ENCODE measurements around the gene RSRC1. TPM values are rescaled to one million over a fixed set of nuclear protein-coding genes. Genes with fewer than 3 reads are reported as not detected.
"Not testable (repeated sequence)": the region's sequence is repeated elsewhere in the genome, so short reads cannot be mapped to it uniquely, and the experiment has no call there.

RSRC1 gene
- total RNA-seq, 1 donor from 2014 or later, result 47.6 TPM

DNA sequence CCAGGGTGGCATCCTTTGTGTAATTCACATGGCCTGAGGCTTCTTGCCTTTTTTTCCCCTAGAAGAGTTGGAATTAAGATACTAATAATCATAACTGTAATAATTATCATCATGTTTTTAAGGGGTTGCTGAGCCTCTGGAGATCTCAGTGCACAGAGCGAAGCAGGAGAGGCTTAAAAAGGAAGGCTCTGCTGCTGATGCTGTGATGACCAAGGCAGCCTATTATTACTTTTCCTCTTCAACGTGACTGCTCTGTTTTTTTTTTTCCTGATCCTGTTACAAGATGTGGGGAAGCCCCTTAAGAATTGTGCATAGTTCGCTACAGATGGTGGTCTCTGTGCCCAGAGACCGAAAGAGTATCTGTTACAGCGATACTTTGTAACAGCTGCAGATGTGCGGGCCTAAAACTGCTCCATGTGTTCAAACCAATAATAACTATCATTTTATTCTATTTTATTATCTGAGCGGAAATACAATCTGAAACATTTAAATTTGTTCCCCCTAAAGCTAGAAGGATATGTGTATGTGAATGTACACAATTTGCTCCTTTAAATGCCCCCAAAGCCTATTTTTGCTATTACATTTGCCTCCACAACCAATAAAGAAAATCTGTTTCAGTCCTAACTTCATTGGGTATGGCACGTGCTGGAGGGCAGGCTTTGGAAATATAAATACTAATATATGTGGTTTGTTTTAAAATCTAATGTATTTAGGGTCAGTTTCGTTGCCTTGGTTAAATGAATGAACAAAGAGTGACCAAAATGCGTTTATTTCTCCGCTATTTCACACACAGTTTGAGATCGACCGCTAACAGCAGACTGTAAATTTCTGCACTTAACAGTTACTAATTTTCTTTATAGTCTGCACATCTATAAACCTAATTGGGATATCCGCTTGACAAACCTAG, 8.3 kb upstream of the RSRC1 start:
- DNase-seq, result no peak

GRCh38 chr3:158102242-158103080, 7.4 kb upstream of the RSRC1 start:
- DNase-seq, result no peak

DNA sequence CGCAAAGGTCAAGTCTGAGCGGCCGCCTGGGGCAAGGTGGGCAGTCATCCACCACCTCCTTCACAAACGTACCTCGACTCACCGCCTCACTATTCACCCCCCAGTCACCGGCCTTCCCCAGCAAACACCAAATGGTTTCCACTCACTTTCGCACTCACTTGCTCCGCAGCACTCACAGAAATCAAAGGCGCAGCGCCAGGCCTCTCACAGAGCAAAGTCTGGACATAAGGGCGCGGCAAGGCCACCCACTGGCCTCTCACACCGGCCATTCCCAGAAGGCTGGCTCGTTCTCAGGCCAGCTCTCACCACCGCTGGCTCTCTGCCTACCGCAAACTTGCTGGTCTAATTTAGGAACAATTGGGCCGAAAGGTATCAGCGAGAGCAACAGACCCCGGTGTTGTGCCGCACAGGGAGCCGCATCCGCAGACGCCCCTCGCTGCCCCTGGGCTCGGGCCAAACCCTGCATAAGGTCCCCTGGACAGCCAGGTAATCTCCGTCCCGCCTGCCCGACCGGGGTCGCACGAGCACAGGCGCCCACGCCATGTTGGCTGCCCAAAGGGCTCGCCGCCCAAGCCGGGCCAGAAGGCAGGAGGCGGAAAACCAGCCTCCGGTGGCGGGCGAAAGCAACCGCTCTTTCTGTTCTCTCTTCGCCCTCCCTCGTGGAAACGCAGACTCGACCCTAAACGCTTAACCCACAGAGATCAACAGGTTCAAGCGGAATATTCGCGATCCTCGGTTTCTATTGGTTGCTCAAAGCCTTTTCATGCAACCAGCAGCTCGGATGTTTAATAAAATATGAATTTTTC, 6.6 kb upstream of the RSRC1 start:
- no peak for DNase-seq

DNA sequence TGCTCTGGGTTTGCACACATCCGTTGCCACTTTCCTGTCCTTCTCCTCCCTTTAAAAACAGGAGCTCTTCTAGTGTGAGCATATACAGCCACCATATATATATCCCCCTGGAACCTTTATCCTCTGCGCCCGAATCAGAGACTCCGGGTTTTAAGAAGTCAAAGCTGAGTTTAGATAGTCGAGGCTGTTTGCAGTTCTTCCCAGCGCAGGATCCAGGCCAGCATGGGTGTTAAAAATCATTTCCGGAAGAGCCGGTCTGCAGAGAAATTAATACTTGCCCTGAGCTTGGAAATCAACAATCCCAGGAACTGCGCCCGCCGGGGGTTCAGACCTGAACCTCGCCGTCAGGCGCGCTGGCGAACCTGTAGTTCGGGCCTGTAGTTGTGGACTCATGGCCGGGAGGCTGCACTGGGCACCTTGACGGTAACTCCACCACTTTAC, 6.0 kb upstream of the RSRC1 start:
- no peak for DNase-seq

DNA sequence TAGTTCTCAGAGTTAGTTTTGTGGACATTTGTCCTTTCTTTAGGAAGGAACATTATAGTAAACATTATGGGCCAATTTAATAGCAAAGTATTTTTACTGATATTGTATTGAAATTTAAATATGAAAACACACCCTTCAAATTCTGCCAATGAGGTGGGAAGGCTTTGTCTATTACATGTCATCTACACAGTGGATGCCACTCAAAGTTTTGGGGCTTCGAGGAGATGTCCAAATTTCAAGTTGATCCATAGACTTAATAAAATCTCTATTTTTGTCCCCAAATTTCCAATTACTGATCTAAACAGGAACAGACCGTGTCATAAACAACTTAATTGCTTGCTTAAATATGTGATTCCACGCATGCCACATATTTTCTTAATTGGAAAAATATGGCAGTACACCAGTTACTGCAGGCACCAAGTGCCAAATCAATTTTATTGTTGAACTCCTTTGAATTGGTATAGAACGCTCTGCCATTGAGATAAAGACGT, 5.4 kb upstream of the RSRC1 start:
- no peak for DNase-seq

- DNase-seq, result no peak
These were observed 4.7 kb upstream of the RSRC1 start for GRCh38 chr3:158105119-158105709.

DNA sequence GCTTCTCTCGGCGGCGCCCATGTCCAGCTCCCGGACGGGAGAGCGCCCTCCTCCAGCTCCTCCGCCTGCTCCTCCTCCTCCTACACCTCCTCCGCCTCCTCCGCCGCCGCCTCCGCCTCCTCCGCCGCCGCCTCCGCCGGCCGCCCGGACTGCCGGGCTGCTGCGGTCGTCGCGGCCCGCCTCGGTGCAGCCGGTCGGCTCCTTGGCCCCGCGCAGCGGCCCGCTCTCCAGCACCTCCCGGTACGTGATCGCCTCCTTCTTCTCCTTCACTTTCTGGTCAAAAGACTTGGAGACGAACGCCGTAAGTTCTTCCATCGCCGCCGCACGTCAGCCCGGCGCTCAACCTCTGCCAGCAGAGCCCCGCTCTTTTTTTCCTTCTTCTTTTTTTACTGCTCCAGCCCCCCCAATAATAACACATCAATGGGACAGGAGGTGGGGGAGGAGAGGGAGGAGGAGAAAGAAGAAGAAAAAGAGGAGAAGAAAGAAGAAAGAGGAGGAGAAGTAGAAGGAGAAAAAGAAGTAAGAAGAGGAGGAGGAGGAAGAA, 4.1 kb upstream of the RSRC1 start:
- DNase-seq, result no peak

GRCh38 chr3:158106766-158107471, 3.0 kb upstream of the RSRC1 start:
- no peak for DNase-seq

GRCh38 chr3:158107605-158108444, 2.1 kb upstream of the RSRC1 start:
- no peak for DNase-seq

GRCh38 chr3:158108445-158108985, 1.4 kb upstream of the RSRC1 start:
- no peak for DNase-seq

- DNase-seq, result no peak
These were observed 540 bp upstream of the RSRC1 start for GRCh38 chr3:158109295-158109803.

DNA sequence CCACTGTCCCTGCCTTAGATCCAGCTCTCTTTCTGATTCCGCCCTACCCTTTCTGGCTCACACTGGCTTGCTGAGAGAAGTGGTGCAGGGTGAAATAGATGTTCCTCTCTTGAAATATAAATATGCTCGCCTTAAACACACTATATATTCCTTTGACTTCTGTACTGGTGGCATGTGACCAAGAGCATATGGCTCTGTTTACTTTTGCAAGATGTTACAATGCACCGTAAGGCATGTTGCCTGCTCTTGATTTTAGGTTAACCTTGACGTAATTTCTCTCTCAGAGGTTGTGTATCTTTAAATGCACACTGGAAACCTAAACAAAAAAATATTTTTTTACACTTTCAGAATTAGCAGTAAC, 749 bp downstream of the RSRC1 start:
- DNase-seq, result no peak

GRCh38 chr3:158111861-158112260, 2.0 kb downstream of the RSRC1 start:
- no peak for DNase-seq

GRCh38 chr3:158113595-158113994, 3.7 kb downstream of the RSRC1 start:
- DNase-seq, result not testable (repeated sequence)

DNA sequence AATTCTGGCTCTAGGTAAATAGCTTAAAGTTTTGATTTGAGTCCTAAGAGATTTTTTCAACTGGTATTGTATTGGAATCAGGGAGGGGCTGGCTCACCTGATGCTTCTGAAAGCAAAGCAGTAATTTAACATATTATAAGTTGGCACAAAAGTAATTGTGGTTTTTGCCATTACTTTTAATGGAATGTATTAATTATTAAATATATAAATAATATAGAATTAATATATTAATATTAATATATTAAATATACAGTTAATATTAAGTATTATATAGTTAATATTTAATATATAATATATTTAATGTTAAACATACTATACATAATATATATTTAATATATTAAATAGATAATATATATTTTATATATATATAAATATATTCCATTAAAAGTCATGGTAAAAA, 10.4 kb downstream of the RSRC1 start:
- DNase-seq, result no peak

DNA sequence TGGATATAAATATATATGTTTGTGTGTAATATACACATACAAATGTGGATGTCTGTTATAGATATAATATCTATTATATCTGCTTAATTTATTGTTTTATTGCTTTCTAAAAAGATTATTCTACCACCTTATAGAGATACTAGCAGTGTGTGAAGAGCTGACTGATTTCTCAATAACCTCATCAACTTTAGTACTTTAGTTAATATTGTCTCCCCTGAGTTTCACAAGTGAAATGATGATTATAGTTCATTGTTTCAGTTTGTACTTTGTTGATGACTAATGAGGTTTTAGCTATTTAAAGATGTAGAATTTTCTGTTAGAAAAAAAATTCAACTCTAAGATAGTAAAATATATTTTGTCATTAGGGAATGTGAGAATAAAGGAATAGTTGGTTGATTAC, 11.4 kb downstream of the RSRC1 start:
- DNase-seq, result no peak

- DNase-seq, result not testable (repeated sequence)
These were observed 12.8 kb downstream of the RSRC1 start for GRCh38 chr3:158122721-158123120.

- no peak for DNase-seq
These were observed 17.6 kb downstream of the RSRC1 start for GRCh38 chr3:158127250-158128219.

Data from occipital lobe (tissue), 2 donors.